CD14-positive monocyte (primary cell): ENCODE measurements around the gene VDAC1. TPM values are rescaled to one million over a fixed set of nuclear protein-coding genes. Genes with fewer than 3 reads are reported as not detected.
A peak's percentile ranks its signal among the peaks of the same experiment; 100 is the strongest.
"Not testable (repeated sequence)": the region's sequence is repeated elsewhere in the genome, so short reads cannot be mapped to it uniquely, and the experiment has no call there.

Experiments used
- DNase-seq, 3 donors: peaks; one replicate each; pipeline ENCODE4 v3.0.0-alpha.2; 2011 to 2022
- H2AFZ ChIP-seq: 2 replicates; pipeline ENCODE4 v1.6.0; 2012; ENCODE audit warnings: mild to moderate bottlenecking, low read depth, low read length, inconsistent platforms; ENCODE audit not compliant: insufficient read depth, poor library complexity, severe bottlenecking
- H3K27ac ChIP-seq, 2 donors: 1 replicate in 1 of 2; 2 replicates in 1 of 2; pipeline ENCODE4 v1.5.1; 2012 to 2013; ENCODE audit warnings: low read length in 2 of 2, control low read depth in 1 of 2, inconsistent platforms in 1 of 2, low read depth in 1 of 2, mild to moderate bottlenecking in 1 of 2
- H3K27me3 ChIP-seq, 2 donors: one replicate each; pipeline versions ENCODE4 v1.6.0 to v1.6.1; 2011 to 2013; ENCODE audit warnings: low read length in 2 of 2; ENCODE audit not compliant: control insufficient read depth in 2 of 2, insufficient read depth in 2 of 2
- H3K36me3 ChIP-seq, 2 donors: replicated peaks in 1 of 2; 1 replicate in 1 of 2; 2 replicates in 1 of 2; pipeline versions ENCODE4 v1.5.1 to v1.6.1; 2012 to 2013; ENCODE audit warnings: low read length in 2 of 2, control low read depth in 1 of 2, inconsistent platforms in 1 of 2, mild to moderate bottlenecking in 1 of 2; ENCODE audit not compliant: insufficient read depth in 2 of 2, control insufficient read depth in 1 of 2
- H3K4me1 ChIP-seq, 2 donors: 1 replicate in 1 of 2; 2 replicates in 1 of 2; pipeline versions ENCODE4 v1.5.1 to v1.6.1; 2012 to 2013; ENCODE audit warnings: low read length in 2 of 2, control low read depth in 1 of 2, inconsistent platforms in 1 of 2, mild to moderate bottlenecking in 1 of 2, moderate library complexity in 1 of 2; ENCODE audit not compliant: insufficient read depth in 2 of 2, control insufficient read depth in 1 of 2
- H3K4me2 ChIP-seq: replicated peaks from 2 replicates; pipeline ENCODE3; 2012; ENCODE audit warnings: low read length, moderate library complexity, mild to moderate bottlenecking; ENCODE audit not compliant: poor library complexity, severe bottlenecking; ENCODE audit errors: extremely low read depth
- H3K4me3 ChIP-seq, 3 experiments: fragments of 200-600 bp in 1 of 3; sonication (generic) in 1 of 3; replicated peaks in 1 of 3; 1 replicate in 2 of 3; 2 replicates in 1 of 3; pipeline ENCODE4 v1.5.1; 2011 to 2013; ENCODE audit warnings: low read length in 3 of 3, mild to moderate bottlenecking in 3 of 3, control low read depth in 2 of 3, low read depth in 2 of 3, inconsistent platforms in 1 of 3, moderate library complexity in 1 of 3
- H3K79me2 ChIP-seq: 2 replicates; pipeline ENCODE4 v1.6.0; 2012; ENCODE audit warnings: mild to moderate bottlenecking, control low read depth, inconsistent platforms, low read length, moderate library complexity; ENCODE audit not compliant: insufficient read depth
- H3K9ac ChIP-seq: 2 replicates; pipeline ENCODE4 v1.6.0; 2017; ENCODE audit warnings: low read length, mild to moderate bottlenecking; ENCODE audit not compliant: insufficient read depth, poor library complexity, severe bottlenecking
- H3K9me3 ChIP-seq, 2 donors: replicated peaks in 1 of 2; 1 replicate in 1 of 2; 2 replicates in 1 of 2; pipeline versions ENCODE4 v1.5.1 to v1.6.1; 2012 to 2013; ENCODE audit warnings: low read length in 2 of 2, control low read depth in 1 of 2; ENCODE audit not compliant: control insufficient read depth in 1 of 2, insufficient read depth in 1 of 2
- H4K20me1 ChIP-seq: 2 replicates; pipeline ENCODE4 v1.6.0; 2012; ENCODE audit warnings: mild to moderate bottlenecking, low read length, control low read depth, moderate library complexity; ENCODE audit not compliant: insufficient read depth
- H3K27ac Mint-ChIP-seq, 7 donors: one replicate each; pipeline ENCODE4 v1.8.0; 2020; ENCODE audit warnings: mild to moderate bottlenecking in 7 of 7, mixed read lengths in 7 of 7, moderate library complexity in 6 of 7, inconsistent platforms in 2 of 7
- H3K27me3 Mint-ChIP-seq, 3 donors: one replicate each; pipeline ENCODE4 v1.8.0; 2021 to 2022; ENCODE audit warnings: low read depth in 3 of 3, mild to moderate bottlenecking in 3 of 3, mixed read lengths in 3 of 3, moderate library complexity in 3 of 3, inconsistent platforms in 1 of 3
- H3K36me3 Mint-ChIP-seq, 2 donors: one replicate each; pipeline ENCODE4 v1.8.0; 2020; ENCODE audit warnings: mixed read lengths in 2 of 2, inconsistent platforms in 1 of 2, mild to moderate bottlenecking in 1 of 2
- H3K4me1 Mint-ChIP-seq: one replicate; pipeline ENCODE4 v1.8.0; 2020; ENCODE audit warnings: mild to moderate bottlenecking, mixed read lengths
- H3K4me3 Mint-ChIP-seq, 2 donors: one replicate each; pipeline ENCODE4 v1.8.0; 2020; ENCODE audit warnings: mild to moderate bottlenecking in 2 of 2, mixed read lengths in 2 of 2, moderate library complexity in 1 of 2
- H3K9me3 Mint-ChIP-seq, 7 donors: one replicate each; pipeline ENCODE4 v1.8.0; 2020 to 2022; ENCODE audit warnings: mixed read lengths in 7 of 7, mild to moderate bottlenecking in 6 of 7, moderate library complexity in 6 of 7, inconsistent platforms in 2 of 7
- CTCF ChIP-seq: fragments of 200-600 bp; IDR thresholded peaks from one replicate; pipeline ENCODE4 v1.8.0; 2022; ENCODE audit warnings: antibody characterized with exemption, mild to moderate bottlenecking
- WGBS: methylation state at CpG from one replicate; pipeline ENCODE4 v1.1.5; 2013; ENCODE audit warnings: missing lambda C conversion rate; ENCODE audit not compliant: insufficient coverage; 5-methylcytosine and 5-hydroxymethylcytosine counted together
- intact Hi-C, 2 donors: fragments of 100-400 bp; cut with micrococcal nuclease; formaldehyde crosslinking; loops; one replicate each; pipeline versions ENCODE4 v1.15.0 to v1.15.1; 2023
- polyA plus RNA-seq, 3 donors: library from polyadenylated mRNA; depleted of rRNA in 1 of 3; unstranded in 2 of 3; stranded (reverse) in 1 of 3; fragments of 300-500 nt in 2 of 3; fragments of >200 nt in 1 of 3; fragmentation: Illumina TruSeq in 2 of 3; gene quantifications; 1 replicate in 2 of 3; 2 replicates in 1 of 3; pipeline ENCODE4 v1.2.3, GENCODE V29; 2012 to 2021

VDAC1 gene
- polyA plus RNA-seq, 3 donors = 59.9 to 107 (median 84.4) TPM

GRCh38 chr5:133938039-133938821 lies 66.5 kb downstream of the VDAC1 start:
- Histone ChIP-seq H3K9me3 (peaks cover 0 to 11% of the 10 kb centered on the region in 2 donors), H4K20me1 (no peaks in the 10 kb centered on the region), H3K27ac (no peak overlapping the region), H2AFZ (no peak overlapping the region), H3K4me3 (no peak overlapping the region), H3K4me2 (no peak overlapping the region), H3K4me1 (peaks cover 3 to 4% of the 10 kb centered on the region in 2 donors), H3K27me3 (no peaks in the 10 kb centered on the region), H3K9ac (no peak overlapping the region), H3K79me2 (no peaks in the 10 kb centered on the region), H3K36me3 (no peaks in the 10 kb centered on the region)
- Mint-ChIP-seq H3K27me3 (peaks cover 3 to 7% (median 5%) of the 10 kb centered on the region in 3 donors), H3K36me3 (peaks cover 0 to 1% of the 10 kb centered on the region in 2 donors), H3K4me1 (peaks cover 4% of the 10 kb centered on the region), H3K9me3 (peaks cover 6 to 15% (median 12%) of the 10 kb centered on the region in 7 donors), H3K27ac (peak overlapping the region in 1 of 7 donors; percentile 10), H3K4me3 (no peak overlapping the region)
- no peak for DNase-seq
- 85% methylated on average over 6 of the region's 6 CpGs for WGBS
- TF ChIP-seq CTCF = no peak
- intact Hi-C loops = loop anchor here in 1 of 2 donors (10.0 kb wide), 1 partner anchor 383 kb away; no protein-coding TSS in a partner anchor

- not testable (repeated sequence) for H3K4me3 Mint-ChIP-seq, DNase-seq, H3K9ac ChIP-seq, H3K27me3 Mint-ChIP-seq, H3K36me3 ChIP-seq, H3K27ac Mint-ChIP-seq, H3K4me3 ChIP-seq, H3K27me3 ChIP-seq, H3K4me2 ChIP-seq, H3K27ac ChIP-seq, H4K20me1 ChIP-seq, H3K36me3 Mint-ChIP-seq, H2AFZ ChIP-seq, H3K79me2 ChIP-seq
- intact Hi-C loops = loop anchor here in 1 of 2 donors (10.0 kb wide), 1 partner anchor 383 kb away; no protein-coding TSS in a partner anchor
- 100% methylated on average over 1 of the region's 3 CpGs for WGBS
- H3K9me3 ChIP-seq = peaks cover 0 to 11% of the 10 kb centered on the region in 2 donors
- H3K9me3 Mint-ChIP-seq = peaks cover 6 to 15% (median 12%) of the 10 kb centered on the region in 7 donors
- H3K4me1 Mint-ChIP-seq = peaks cover 10% of the 10 kb centered on the region
- peaks cover 9 to 10% of the 10 kb centered on the region in 2 donors for H3K4me1 ChIP-seq
These were observed 67.1 kb downstream of the VDAC1 start for GRCh38 chr5:133937628-133938027.
